Panc1 (cell line): Measurements from ENCODE around the gene WIZ. TPM values are rescaled to one million over a fixed set of nuclear protein-coding genes. Genes with fewer than 3 reads are reported as not detected.

Experiments
- ATAC-seq: fragments of 200-7000 bp; cut with Tn5 transposase; 2 replicates; pipeline ENCODE4 v1.9.1; 2020; ENCODE audit warnings: mild to moderate bottlenecking, moderate library complexity
- BruUV-seq: library from RNA; stranded (reverse); fragments of 400-500 nt; replicated peaks from 2 replicates; lab custom pipeline; 2021; lab: Mats Ljungman, UMichigan
- CTCF ChIA-PET: fragments of 300-600 bp; sonication (Branson Sonifier 250); formaldehyde crosslinking; loops from one replicate; lab custom pipeline; 2022; ENCODE audit warnings: antibody characterized with exemption; lab: Charles Lee
- POLR2A ChIA-PET: fragments of 300-600 bp; sonication (Branson Sonifier 250); formaldehyde crosslinking; loops from one replicate; lab custom pipeline; 2022; ENCODE audit warnings: antibody characterized with exemption; lab: Charles Lee
- DNase-seq: peaks from one replicate; pipeline ENCODE4 v3.0.0-alpha.2; 2010; ENCODE audit warnings: low read depth, low spot score
- H3K27ac ChIP-seq: 2 replicates; pipeline ENCODE4 v1.5.1; 2011; ENCODE audit warnings: mild to moderate bottlenecking, low read length, inconsistent platforms
- H3K27me3 ChIP-seq: fragments of 200-500 bp; sonication (Bioruptor generic); 2 replicates; pipeline ENCODE4 v1.6.0; 2014; ENCODE audit warnings: low read length, inconsistent platforms; ENCODE audit not compliant: control insufficient read depth, insufficient read depth
- H3K36me3 ChIP-seq: fragments of 200-500 bp; sonication (Bioruptor generic); 2 replicates; pipeline ENCODE4 v1.5.1; 2014; ENCODE audit warnings: inconsistent platforms, mild to moderate bottlenecking, low read length, moderate library complexity; ENCODE audit not compliant: control insufficient read depth, insufficient read depth
- H3K4me1 ChIP-seq: 2 replicates; pipeline ENCODE4 v1.5.1; 2011; ENCODE audit warnings: inconsistent platforms, mild to moderate bottlenecking, low read length, moderate library complexity; ENCODE audit not compliant: control insufficient read depth, insufficient read depth
- H3K4me3 ChIP-seq, 2 experiments: 2 replicates each; pipeline ENCODE4 v1.5.1; 2011 to 2012; ENCODE audit warnings: low read depth in 2 of 2, low read length in 2 of 2, mild to moderate bottlenecking in 2 of 2, inconsistent platforms in 1 of 2, moderate library complexity in 1 of 2
- H3K9me3 ChIP-seq: fragments of 200-500 bp; sonication (Bioruptor generic); 2 replicates; pipeline ENCODE4 v1.5.1; 2014; ENCODE audit warnings: low read depth, mild to moderate bottlenecking, inconsistent platforms, low read length, moderate library complexity; ENCODE audit not compliant: control insufficient read depth, insufficient read depth
- POLR2AphosphoS5 ChIP-seq: IDR thresholded peaks from 2 replicates; pipeline ENCODE4 v1.6.1; 2012; ENCODE audit warnings: mild to moderate bottlenecking, low read depth, low read length, moderate library complexity
- SIN3A ChIP-seq: IDR thresholded peaks from 2 replicates; pipeline ENCODE4 v1.6.1; 2012; ENCODE audit warnings: low read depth, mild to moderate bottlenecking, low read length, moderate library complexity, borderline replicate concordance; ENCODE audit not compliant: insufficient read depth
- TCF7L2 ChIP-seq: IDR thresholded peaks from 2 replicates; pipeline ENCODE4 v1.6.1; 2011; ENCODE audit warnings: mild to moderate bottlenecking, low read depth, low read length, inconsistent platforms
- in situ Hi-C: cut with HindIII; loops from 2 replicates; pipeline ENCODE4 v1.10.0; 2016; ENCODE audit warnings: low sequenced_read_pairs, low pct_unique_long_range_greater_than_20kb
- intact Hi-C: fragments of 100-400 bp; cut with micrococcal nuclease; formaldehyde crosslinking; loops from one replicate; pipeline ENCODE4 v1.10.0; 2022; ENCODE audit not compliant: unreplicated experiment
- total RNA-seq: library from RNA; stranded (reverse); gene quantifications from one replicate; pipeline ENCODE4 v1.2.1, GENCODE V29; 2021; ENCODE audit not compliant: unreplicated experiment
- TF ChIP-seq, protein P1 (sequence below): fragments of 450-650 bp; IDR thresholded peaks from 2 replicates; pipeline ENCODE4 v1.5.1; 2017; ENCODE audit warnings: mild to moderate bottlenecking
- TF ChIP-seq, protein P2 (sequence below), 2 experiments: IDR thresholded peaks; 2 replicates each; pipeline ENCODE4 v1.6.1; 2011 to 2012; ENCODE audit warnings: low read depth in 2 of 2, control low read depth in 1 of 2, low read length in 1 of 2, mild to moderate bottlenecking in 1 of 2, moderate library complexity in 1 of 2; ENCODE audit not compliant: insufficient read depth in 1 of 2

WIZ gene
- total RNA-seq, 1 experiment from 2014 or later: 41.9 TPM

DNA sequence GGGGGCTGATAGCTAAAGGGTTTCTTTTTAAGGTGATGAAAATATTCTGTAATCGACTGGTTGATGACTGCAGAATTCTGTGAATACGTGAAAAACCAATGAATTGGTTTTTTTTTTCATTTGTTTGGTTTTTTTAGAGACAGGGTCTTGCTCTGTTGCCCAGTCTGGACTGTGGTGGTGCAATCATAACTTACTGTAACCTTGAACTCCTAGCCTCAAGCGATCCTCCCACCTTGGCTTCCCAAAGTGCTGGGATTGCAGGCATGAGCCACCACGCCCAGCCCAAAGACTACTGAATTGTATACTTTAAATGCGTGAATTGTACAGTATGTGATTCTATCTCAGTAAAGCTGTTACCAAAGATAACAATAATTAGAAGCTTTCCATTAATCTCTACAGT is 55.3 kb downstream of the WIZ start:
- POLR2A ChIA-PET: no interaction called here
- no peaks in the 10 kb centered on the region for H3K27me3 ChIP-seq
- no peak overlapping the region for H3K4me3 ChIP-seq
- intact Hi-C loops (no loop called here), in situ Hi-C loops (no loop called here)
- no peak for ATAC-seq
- no peaks in the 10 kb centered on the region for H3K9me3 ChIP-seq
- TF ChIP-seq POLR2AphosphoS5 (no peak), TCF7L2 (no peak), SIN3A (no peak)
- TF ChIP-seq, protein P1, sequence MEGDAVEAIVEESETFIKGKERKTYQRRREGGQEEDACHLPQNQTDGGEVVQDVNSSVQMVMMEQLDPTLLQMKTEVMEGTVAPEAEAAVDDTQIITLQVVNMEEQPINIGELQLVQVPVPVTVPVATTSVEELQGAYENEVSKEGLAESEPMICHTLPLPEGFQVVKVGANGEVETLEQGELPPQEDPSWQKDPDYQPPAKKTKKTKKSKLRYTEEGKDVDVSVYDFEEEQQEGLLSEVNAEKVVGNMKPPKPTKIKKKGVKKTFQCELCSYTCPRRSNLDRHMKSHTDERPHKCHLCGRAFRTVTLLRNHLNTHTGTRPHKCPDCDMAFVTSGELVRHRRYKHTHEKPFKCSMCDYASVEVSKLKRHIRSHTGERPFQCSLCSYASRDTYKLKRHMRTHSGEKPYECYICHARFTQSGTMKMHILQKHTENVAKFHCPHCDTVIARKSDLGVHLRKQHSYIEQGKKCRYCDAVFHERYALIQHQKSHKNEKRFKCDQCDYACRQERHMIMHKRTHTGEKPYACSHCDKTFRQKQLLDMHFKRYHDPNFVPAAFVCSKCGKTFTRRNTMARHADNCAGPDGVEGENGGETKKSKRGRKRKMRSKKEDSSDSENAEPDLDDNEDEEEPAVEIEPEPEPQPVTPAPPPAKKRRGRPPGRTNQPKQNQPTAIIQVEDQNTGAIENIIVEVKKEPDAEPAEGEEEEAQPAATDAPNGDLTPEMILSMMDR: no peak
- TF ChIP-seq, protein P2, sequence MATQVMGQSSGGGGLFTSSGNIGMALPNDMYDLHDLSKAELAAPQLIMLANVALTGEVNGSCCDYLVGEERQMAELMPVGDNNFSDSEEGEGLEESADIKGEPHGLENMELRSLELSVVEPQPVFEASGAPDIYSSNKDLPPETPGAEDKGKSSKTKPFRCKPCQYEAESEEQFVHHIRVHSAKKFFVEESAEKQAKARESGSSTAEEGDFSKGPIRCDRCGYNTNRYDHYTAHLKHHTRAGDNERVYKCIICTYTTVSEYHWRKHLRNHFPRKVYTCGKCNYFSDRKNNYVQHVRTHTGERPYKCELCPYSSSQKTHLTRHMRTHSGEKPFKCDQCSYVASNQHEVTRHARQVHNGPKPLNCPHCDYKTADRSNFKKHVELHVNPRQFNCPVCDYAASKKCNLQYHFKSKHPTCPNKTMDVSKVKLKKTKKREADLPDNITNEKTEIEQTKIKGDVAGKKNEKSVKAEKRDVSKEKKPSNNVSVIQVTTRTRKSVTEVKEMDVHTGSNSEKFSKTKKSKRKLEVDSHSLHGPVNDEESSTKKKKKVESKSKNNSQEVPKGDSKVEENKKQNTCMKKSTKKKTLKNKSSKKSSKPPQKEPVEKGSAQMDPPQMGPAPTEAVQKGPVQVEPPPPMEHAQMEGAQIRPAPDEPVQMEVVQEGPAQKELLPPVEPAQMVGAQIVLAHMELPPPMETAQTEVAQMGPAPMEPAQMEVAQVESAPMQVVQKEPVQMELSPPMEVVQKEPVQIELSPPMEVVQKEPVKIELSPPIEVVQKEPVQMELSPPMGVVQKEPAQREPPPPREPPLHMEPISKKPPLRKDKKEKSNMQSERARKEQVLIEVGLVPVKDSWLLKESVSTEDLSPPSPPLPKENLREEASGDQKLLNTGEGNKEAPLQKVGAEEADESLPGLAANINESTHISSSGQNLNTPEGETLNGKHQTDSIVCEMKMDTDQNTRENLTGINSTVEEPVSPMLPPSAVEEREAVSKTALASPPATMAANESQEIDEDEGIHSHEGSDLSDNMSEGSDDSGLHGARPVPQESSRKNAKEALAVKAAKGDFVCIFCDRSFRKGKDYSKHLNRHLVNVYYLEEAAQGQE (IDR thresholded peaks at IDR 0.05; ENCODE audit: insufficient read depth in 1 of 2, low read depth in 2 of 2, low read length in 1 of 2): no peak
- no TSS peak for BruUV-seq
- CTCF ChIA-PET: no interaction called here
- H3K27ac ChIP-seq: no peak overlapping the region
- H3K4me1 ChIP-seq: no peaks in the 10 kb centered on the region
- no peak for DNase-seq
- H3K36me3 ChIP-seq: no peaks in the 10 kb centered on the region; the same call in 1 of the 2 replicates

DNA sequence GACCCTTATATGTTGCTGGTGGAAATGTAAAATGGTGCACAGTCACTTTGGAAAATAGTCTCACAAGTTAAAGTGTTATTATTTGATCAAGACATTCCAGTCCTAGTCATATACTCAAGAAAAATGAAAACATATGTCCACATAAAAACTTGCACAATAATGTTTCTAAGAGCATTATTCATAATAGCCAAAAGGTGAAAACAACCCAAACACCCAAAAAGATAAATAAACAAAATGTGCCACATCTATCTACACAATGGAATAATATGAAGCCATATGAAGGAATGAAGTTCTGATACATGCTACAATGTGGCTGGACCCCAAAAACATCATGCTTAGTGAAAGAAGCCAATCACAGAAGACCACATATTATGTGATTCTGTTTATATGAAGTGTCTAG is 55.8 kb downstream of the WIZ start:
- H3K4me1 ChIP-seq: no peaks in the 10 kb centered on the region
- intact Hi-C loops: no loop called here

More for the DNA sequence above, 55.8 kb downstream of the WIZ start:
- in situ Hi-C loops: no loop called here
- no TSS peak for BruUV-seq
- POLR2A ChIA-PET: no interaction called here
- TF ChIP-seq TCF7L2: no peak
- TF ChIP-seq, protein P1: no peak
- TF ChIP-seq, protein P2 (IDR thresholded peaks at IDR 0.05; ENCODE audit: insufficient read depth in 1 of 2, low read depth in 2 of 2, low read length in 1 of 2): no peak
- TF ChIP-seq POLR2AphosphoS5: no peak
- TF ChIP-seq SIN3A: no peak
- ATAC-seq (no peak), DNase-seq (no peak)
- Histone ChIP-seq H3K27me3 (no peaks in the 10 kb centered on the region), H3K27ac (no peak overlapping the region), H3K4me3 (no peak overlapping the region), H3K9me3 (no peaks in the 10 kb centered on the region), H3K36me3 (no peaks in the 10 kb centered on the region; the same call in 1 of the 2 replicates)
- CTCF ChIA-PET: no interaction called here
